H1 (cell line): Measurements from ENCODE around the gene STK32C. TPM values are rescaled to one million over a fixed set of nuclear protein-coding genes. Genes with fewer than 3 reads are reported as not detected.

ENCODE experiments used
- CTCF ChIA-PET: fragments of 300-600 bp; sonication (Branson Sonifier 250); formaldehyde crosslinking; loops from one replicate; lab custom pipeline; 2021; ENCODE audit not compliant: partially characterized antibody; lab: Charles Lee
- POLR2A ChIA-PET: fragments of 300-600 bp; sonication (Branson Sonifier 250); formaldehyde crosslinking; loops from one replicate; lab custom pipeline; 2021; ENCODE audit warnings: inconsistent platforms; ENCODE audit not compliant: partially characterized antibody; lab: Charles Lee
- DNase-seq, 2 experiments: peaks; one replicate each; pipeline versions ENCODE4 v3.0.0 to v3.0.0-alpha.2; 2010 to 2022; ENCODE audit warnings: low spot score in 2 of 2, low read depth in 1 of 2, mixed read lengths in 1 of 2
- FAIRE-seq: peaks from 2 replicates; lab custom pipeline; 2011; peaks lifted over from hg19 to GRCh38; lab: Jason Lieb, UNC
- H2AFZ ChIP-seq: 2 replicates; pipeline ENCODE4 v1.8.1; 2012; ENCODE audit warnings: low read length, inconsistent platforms
- H2AK5ac ChIP-seq: 2 replicates; pipeline ENCODE4 v1.6.1; 2013; ENCODE audit warnings: low read depth, low read length
- H2BK120ac ChIP-seq: replicated peaks from 2 replicates; pipeline ENCODE3; 2013; ENCODE audit warnings: low read depth, low read length, inconsistent platforms
- H2BK12ac ChIP-seq: 2 replicates; pipeline ENCODE4 v1.6.1; 2013; ENCODE audit warnings: low read depth, low read length
- H2BK15ac ChIP-seq: 2 replicates; pipeline ENCODE4 v1.6.1; 2013; ENCODE audit warnings: low read length
- H2BK20ac ChIP-seq: 2 replicates; pipeline ENCODE4 v1.6.1; 2013; ENCODE audit warnings: low read length
- H2BK5ac ChIP-seq: 2 replicates; pipeline ENCODE4 v1.6.1; 2013; ENCODE audit warnings: low read depth, low read length
- H3K14ac ChIP-seq: 2 replicates; pipeline ENCODE4 v1.6.1; 2013; ENCODE audit warnings: inconsistent platforms; ENCODE audit not compliant: insufficient read length
- H3K18ac ChIP-seq: 2 replicates; pipeline ENCODE4 v1.6.1; 2013; ENCODE audit warnings: low read length; ENCODE audit errors: extremely low read depth
- H3K23ac ChIP-seq: 2 replicates; pipeline ENCODE4 v1.6.1; 2013; ENCODE audit warnings: inconsistent platforms; ENCODE audit not compliant: insufficient read length
- H3K23me2 ChIP-seq: 2 replicates; pipeline ENCODE4 v1.6.1; 2013; ENCODE audit warnings: low read depth, low read length
- H3K27ac ChIP-seq: 2 replicates; pipeline ENCODE4 v1.6.1; 2011; ENCODE audit warnings: low read depth, low read length, inconsistent platforms
- H3K27me3 ChIP-seq, 4 experiments: replicated peaks in 1 of 4; 1 replicate in 1 of 4; 2 replicates in 3 of 4; pipeline versions ENCODE4 v1.6.1 to v1.8.1; 2011 to 2013; ENCODE audit warnings: low read length in 3 of 4, mild to moderate bottlenecking in 3 of 4, inconsistent platforms in 2 of 4, mixed read lengths in 2 of 4, moderate library complexity in 1 of 4; ENCODE audit not compliant: control insufficient read depth in 3 of 4, insufficient read depth in 3 of 4; ENCODE audit errors: extremely low read depth in 1 of 4
- H3K36me3 ChIP-seq, 4 experiments: 2 replicates each; pipeline versions ENCODE4 v1.6.1 to v1.8.1; 2011 to 2013; ENCODE audit warnings: mild to moderate bottlenecking in 4 of 4, low read length in 3 of 4, moderate library complexity in 2 of 4, control low read depth in 1 of 4, inconsistent platforms in 1 of 4; ENCODE audit not compliant: insufficient read depth in 4 of 4, control insufficient read depth in 2 of 4
- H3K4ac ChIP-seq: replicated peaks from 2 replicates; pipeline ENCODE3; 2013; ENCODE audit warnings: low read length, low read depth, mixed read lengths, inconsistent platforms; ENCODE audit not compliant: insufficient read length
- H3K4me1 ChIP-seq, 4 experiments: replicated peaks in 1 of 4; 1 replicate in 1 of 4; 2 replicates in 3 of 4; pipeline versions ENCODE4 v1.6.1 to v1.8.1; 2011 to 2013; ENCODE audit warnings: low read length in 3 of 4, inconsistent platforms in 2 of 4, mixed read lengths in 1 of 4; ENCODE audit not compliant: insufficient read depth in 4 of 4, control insufficient read depth in 3 of 4
- H3K4me2 ChIP-seq, 2 experiments: 2 replicates each; pipeline versions ENCODE4 v1.6.1 to v1.8.1; 2011 to 2013; ENCODE audit warnings: low read depth in 2 of 2, low read length in 2 of 2, control low read depth in 1 of 2, inconsistent platforms in 1 of 2, mild to moderate bottlenecking in 1 of 2; ENCODE audit not compliant: insufficient read depth in 1 of 2
- H3K4me3 ChIP-seq, 4 experiments: fragments of 200-600, 300-600 bp in 1 of 4; sonication (generic), shearing (Covaris generic), sonication (Bioruptor Twin) in 1 of 4; 2 replicates each; pipeline versions ENCODE4 v1.5.1 to v1.8.1; 2011 to 2016; ENCODE audit warnings: low read length in 4 of 4, low read depth in 3 of 4, control low read depth in 2 of 4, inconsistent platforms in 2 of 4, mild to moderate bottlenecking in 2 of 4, mixed read lengths in 1 of 4, moderate library complexity in 1 of 4; ENCODE audit not compliant: insufficient read depth in 2 of 4; ENCODE audit errors: extremely low read depth in 1 of 4
- H3K56ac ChIP-seq: replicated peaks from 2 replicates; pipeline ENCODE3; 2013; ENCODE audit warnings: low read depth, mild to moderate bottlenecking, mixed read lengths, low read length, inconsistent platforms; ENCODE audit not compliant: insufficient read length
- H3K79me1 ChIP-seq: 2 replicates; pipeline ENCODE4 v1.6.1; 2013; ENCODE audit warnings: low read depth, low read length, control low read depth
- H3K79me2 ChIP-seq, 2 experiments: 2 replicates each; pipeline versions ENCODE4 v1.6.1 to v1.8.1; 2012 to 2013; ENCODE audit warnings: low read length in 2 of 2, mild to moderate bottlenecking in 2 of 2, inconsistent platforms in 1 of 2; ENCODE audit not compliant: insufficient read depth in 2 of 2, control insufficient read depth in 1 of 2
- H3K9ac ChIP-seq, 4 experiments: replicated peaks in 1 of 4; 1 replicate in 1 of 4; 2 replicates in 3 of 4; pipeline versions ENCODE4 v1.6.1 to v1.8.1; 2011 to 2013; ENCODE audit warnings: low read depth in 3 of 4, low read length in 3 of 4, control low read depth in 2 of 4, mild to moderate bottlenecking in 2 of 4, moderate library complexity in 2 of 4, inconsistent platforms in 1 of 4; ENCODE audit errors: extremely low read depth in 1 of 4
- H3K9me3 ChIP-seq, 2 experiments: 2 replicates each; pipeline versions ENCODE4 v1.6.1 to v1.8.1; 2012 to 2013; ENCODE audit warnings: mild to moderate bottlenecking in 2 of 2, moderate library complexity in 2 of 2, control low read depth in 1 of 2, inconsistent platforms in 1 of 2, low read depth in 1 of 2, low read length in 1 of 2, mixed read lengths in 1 of 2; ENCODE audit not compliant: insufficient read depth in 2 of 2
- H4K20me1 ChIP-seq, 2 experiments: replicated peaks in 1 of 2; 2 replicates each; pipeline versions ENCODE3 to v1.8.1; 2011 to 2013; ENCODE audit warnings: inconsistent platforms in 2 of 2, low read length in 2 of 2, mild to moderate bottlenecking in 1 of 2; ENCODE audit not compliant: insufficient read depth in 2 of 2, control insufficient read depth in 1 of 2
- H4K5ac ChIP-seq: 2 replicates; pipeline ENCODE4 v1.6.1; 2013; ENCODE audit warnings: low read length, low read depth, mixed read lengths, inconsistent platforms; ENCODE audit not compliant: insufficient read length
- H4K8ac ChIP-seq: 2 replicates; pipeline ENCODE4 v1.8.0; 2013; ENCODE audit warnings: mild to moderate bottlenecking, moderate library complexity, low read length, inconsistent platforms; ENCODE audit not compliant: insufficient read depth; ENCODE audit errors: extremely low read depth
- H4K91ac ChIP-seq: replicated peaks from 2 replicates; pipeline ENCODE3; 2013; ENCODE audit warnings: low read length, mixed read lengths, inconsistent platforms; ENCODE audit not compliant: insufficient read length
- PHF8 ChIP-seq: fragments of 200-600 bp; sonication (generic); conservative IDR thresholded peaks from 2 replicates; pipeline ENCODE4 v1.7.1; 2012; ENCODE audit warnings: low read depth, mild to moderate bottlenecking, inconsistent platforms, low read length, moderate library complexity
- POLR2A ChIP-seq, 2 experiments: IDR thresholded peaks; 1 replicate in 1 of 2; 2 replicates in 1 of 2; pipeline ENCODE4 v1.6.1; 2011; ENCODE audit warnings: low read depth in 2 of 2, low read length in 2 of 2, mild to moderate bottlenecking in 2 of 2; ENCODE audit errors: control extremely low read depth in 1 of 2
- SP4 ChIP-seq: IDR thresholded peaks from 2 replicates; pipeline ENCODE4 v1.6.1; 2012; ENCODE audit warnings: low read length, inconsistent platforms
- TAF1 ChIP-seq: IDR thresholded peaks from 2 replicates; pipeline ENCODE4 v1.6.1; 2011; ENCODE audit warnings: mild to moderate bottlenecking, low read depth, low read length
- WGBS, 2 experiments: shearing (Covaris generic) in 1 of 2; methylation state at CpG; one replicate each; pipeline versions ENCODE4 v1.1.6 to v1.1.7; 2013 to 2015; ENCODE audit warnings: low lambda C conversion rate in 2 of 2, mixed read lengths in 2 of 2, inconsistent platforms in 1 of 2, low coverage in 1 of 2, missing lambda C conversion rate in 1 of 2; ENCODE audit not compliant: insufficient replicate concordance in 2 of 2, insufficient coverage in 1 of 2, insufficient read length in 1 of 2; ENCODE audit errors: extremely low coverage in 1 of 2, missing lambda C conversion rate in 1 of 2; 5-methylcytosine and 5-hydroxymethylcytosine counted together
- polyA plus RNA-seq, 7 experiments: library from polyadenylated mRNA; depleted of rRNA in 3 of 7; stranded (reverse) in 5 of 7; unstranded in 2 of 7; fragments of >200 nt in 5 of 7; fragments of 200-250 nt in 2 of 7; gene quantifications; 1 replicate in 5 of 7; 2 replicates in 1 of 7; 4 replicates in 1 of 7; pipeline versions ENCODE4 v1.2.1 to v1.2.3, GENCODE V29; 2011 to 2013; ENCODE audit warnings: missing spikeins in 2 of 7, mixed read lengths in 2 of 7
- total RNA-seq: library from RNA; stranded (reverse); fragmentation: NEBNext Ultra II Directional; extraction: Animal tissue kit (Norgen Biotek cat#: 25700); gene quantifications from 2 replicates; pipeline ENCODE4 v1.2.1, GENCODE V29; 2021

The STK32C gene
- total and polyA plus RNA-seq, 2 of the 8 experiments (the other 6 are each of a cell fraction or from before 2014, with no cell fraction given), result 10.6 to 15.6 TPM

DNA sequence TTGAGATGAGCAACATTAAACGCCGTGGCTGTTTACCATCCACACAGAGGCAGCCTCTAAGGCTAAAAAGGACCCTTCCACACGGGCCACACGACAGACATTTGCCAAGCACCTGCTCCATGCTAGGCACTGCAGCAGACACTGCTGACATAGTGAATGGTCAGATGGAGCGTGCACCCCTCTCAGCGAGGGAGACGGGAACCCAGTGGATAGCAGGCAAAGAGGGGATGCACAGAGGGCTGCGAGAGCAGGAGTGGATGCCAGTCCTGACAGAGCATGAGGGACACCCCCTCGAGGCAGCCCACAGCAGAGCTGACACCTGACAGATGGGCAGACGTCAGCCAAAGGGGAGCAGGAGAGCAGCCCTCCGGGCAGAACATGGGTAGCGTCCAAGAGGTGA, 5.6 kb upstream of the STK32C start:
- Histone ChIP-seq H3K23ac (no peak overlapping the region), H3K9ac (no peak overlapping the region), H3K56ac (no peak overlapping the region), H3K27me3 (peaks cover 13 to 26% (median 22%) of the 10 kb centered on the region in 4 experiments; a peak in 6 of 7 replicates), H2AFZ (no peak overlapping the region), H3K14ac (no peak overlapping the region), H3K23me2 (peaks cover 7% of the 10 kb centered on the region; the same call in 1 of the 2 replicates), H3K79me1 (no peaks in the 10 kb centered on the region), H4K20me1 (no peaks in the 10 kb centered on the region), H2BK120ac (no peak overlapping the region), H3K4me2 (no peak overlapping the region), H2AK5ac (no peak overlapping the region), H3K4ac (no peak overlapping the region), H2BK5ac (no peak overlapping the region), H4K91ac (no peak overlapping the region), H3K9me3 (no peaks in the 10 kb centered on the region; a peak in 1 of 4 replicates), H3K4me3 (no peak overlapping the region), H3K4me1 (peaks cover 1 to 5% (median 4%) of the 10 kb centered on the region in 4 experiments; a peak in 3 of 7 replicates), H2BK15ac (no peak overlapping the region), H4K5ac (no peak overlapping the region), H3K27ac (no peak overlapping the region), H3K18ac (no peak overlapping the region; the same call in 1 of the 2 replicates), H2BK12ac (0 out of 2 replicates have a peak overlapping the region, but pooled peaks have one; percentile 39), H4K8ac (no peak overlapping the region), H3K79me2 (no peaks in the 10 kb centered on the region), H2BK20ac (no peak overlapping the region), H3K36me3 (no peaks in the 10 kb centered on the region)
- DNase-seq (no peak), FAIRE-seq (no peak)
- WGBS, 2 experiments, result 92% methylated on average over 12 of the region's 12 CpGs; no CpG with 5 or more reads in 1 of the 2 experiments
- ChIA-PET POLR2A (no interaction called here), CTCF (interaction anchor here (0.8 to 2.2 kb wide), 3 partner anchors 40 to 59 kb away, joined by 3 to 6 read pairs (median 5); no protein-coding TSS in a partner anchor)
- no peak for TF ChIP-seq TAF1
- no peak for TF ChIP-seq POLR2A (IDR thresholded peaks at IDR 0.05; ENCODE audit: control extremely low read depth in 1 of 2, low read depth in 2 of 2, low read length in 2 of 2)
- TF ChIP-seq PHF8, result no peak
- TF ChIP-seq SP4, result no peak
